GM19035 (cell line): ENCODE data around the gene KIAA0232.

ENCODE experiments used
- ATAC-seq: cut with Tn5 transposase; IDR thresholded peaks from one replicate; pipeline ENCODE4 v1.9.1; 2021; ENCODE audit not compliant: unreplicated experiment

Gene KIAA0232

GRCh38 chr4:6915041-6916005 is 132.8 kb downstream of the KIAA0232 start:
- no peak for ATAC-seq

GRCh38 chr4:6916069-6916586 is 133.6 kb downstream of the KIAA0232 start:
- no peak for ATAC-seq

- ATAC-seq, result no peak
Observed at GRCh38 chr4:6916587-6917460, 134.3 kb downstream of the KIAA0232 start.

- peak; percentile 65 for ATAC-seq
Observed at GRCh38 chr4:6917461-6918271, 135.1 kb downstream of the KIAA0232 start.

GRCh38 chr4:6918338-6918737 is 135.8 kb downstream of the KIAA0232 start:
- ATAC-seq, result no peak

- ATAC-seq, result no peak
Observed at GRCh38 chr4:6920171-6920570, 137.6 kb downstream of the KIAA0232 start.

GRCh38 chr4:6923507-6923906 is 141.0 kb downstream of the KIAA0232 start:
- ATAC-seq, result no peak

GRCh38 chr4:6924361-6924779 is 141.8 kb downstream of the KIAA0232 start:
- no peak for ATAC-seq

GRCh38 chr4:6925357-6925836 is 142.9 kb downstream of the KIAA0232 start:
- ATAC-seq, result no peak

- ATAC-seq, result no peak
Observed at GRCh38 chr4:6926081-6926480, 143.6 kb downstream of the KIAA0232 start.

- ATAC-seq, result no peak
Observed at GRCh38 chr4:6926681-6927478, 144.4 kb downstream of the KIAA0232 start.

- no peak for ATAC-seq
Observed at GRCh38 chr4:6928081-6928480, 145.6 kb downstream of the KIAA0232 start.

- ATAC-seq, result no peak
Observed at GRCh38 chr4:6929339-6929811, 146.8 kb downstream of the KIAA0232 start.

- ATAC-seq, result no peak
Observed at GRCh38 chr4:6929812-6930464, 147.4 kb downstream of the KIAA0232 start.

GRCh38 chr4:6932475-6932874 is 149.9 kb downstream of the KIAA0232 start:
- no peak for ATAC-seq

- no peak for ATAC-seq
Observed at GRCh38 chr4:6932918-6933317, 150.4 kb downstream of the KIAA0232 start.
